ENCODE results near the gene RFPL2.
A peak's percentile ranks its signal among the peaks of the same experiment; 100 is the strongest.

RFPL2 gene

DNA sequence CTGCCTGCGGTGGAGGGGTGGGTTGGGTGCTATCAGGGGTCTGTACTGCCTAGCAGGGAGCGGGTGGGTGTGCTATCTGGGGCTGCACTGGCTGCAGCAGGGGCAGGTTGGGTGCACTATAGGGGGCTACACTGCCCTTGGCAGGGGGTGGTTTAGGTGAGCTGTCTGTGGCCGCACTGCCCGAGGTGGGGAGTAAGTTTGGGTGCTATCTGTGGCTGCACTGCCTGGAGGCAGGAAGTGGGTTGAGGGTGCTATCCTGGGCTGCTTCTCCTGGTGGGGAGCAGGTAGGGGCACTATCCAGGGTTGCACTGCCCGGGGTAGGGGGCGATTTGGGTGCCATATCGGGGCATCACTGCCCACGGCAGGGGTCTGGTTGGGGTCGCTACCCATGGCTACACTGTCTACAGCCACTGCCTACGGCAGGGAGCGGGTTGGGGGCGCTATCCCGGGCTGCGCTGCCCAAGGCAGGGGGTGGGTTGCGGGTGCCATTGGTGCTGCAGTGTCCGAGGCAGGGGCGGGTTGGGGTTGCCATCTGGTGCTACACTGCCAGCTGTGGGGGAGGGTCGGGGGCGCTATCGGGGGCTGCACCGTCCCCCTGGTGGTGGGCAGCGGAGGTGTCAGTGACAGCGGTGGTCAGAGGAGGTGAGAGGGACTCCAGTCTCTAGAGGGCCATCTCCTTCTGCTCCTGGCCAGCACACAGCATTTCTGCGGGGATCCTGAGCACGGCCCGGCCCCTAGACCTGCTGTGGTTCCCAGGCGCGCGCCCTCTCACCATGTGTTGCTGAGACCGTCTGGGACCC lies 1.3 kb upstream of the RFPL2 start:
- peak overlapping the region; percentile 88 for H3K27ac ChIP-seq
- TF ChIP-seq, protein P1, sequence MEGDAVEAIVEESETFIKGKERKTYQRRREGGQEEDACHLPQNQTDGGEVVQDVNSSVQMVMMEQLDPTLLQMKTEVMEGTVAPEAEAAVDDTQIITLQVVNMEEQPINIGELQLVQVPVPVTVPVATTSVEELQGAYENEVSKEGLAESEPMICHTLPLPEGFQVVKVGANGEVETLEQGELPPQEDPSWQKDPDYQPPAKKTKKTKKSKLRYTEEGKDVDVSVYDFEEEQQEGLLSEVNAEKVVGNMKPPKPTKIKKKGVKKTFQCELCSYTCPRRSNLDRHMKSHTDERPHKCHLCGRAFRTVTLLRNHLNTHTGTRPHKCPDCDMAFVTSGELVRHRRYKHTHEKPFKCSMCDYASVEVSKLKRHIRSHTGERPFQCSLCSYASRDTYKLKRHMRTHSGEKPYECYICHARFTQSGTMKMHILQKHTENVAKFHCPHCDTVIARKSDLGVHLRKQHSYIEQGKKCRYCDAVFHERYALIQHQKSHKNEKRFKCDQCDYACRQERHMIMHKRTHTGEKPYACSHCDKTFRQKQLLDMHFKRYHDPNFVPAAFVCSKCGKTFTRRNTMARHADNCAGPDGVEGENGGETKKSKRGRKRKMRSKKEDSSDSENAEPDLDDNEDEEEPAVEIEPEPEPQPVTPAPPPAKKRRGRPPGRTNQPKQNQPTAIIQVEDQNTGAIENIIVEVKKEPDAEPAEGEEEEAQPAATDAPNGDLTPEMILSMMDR (conservative IDR thresholded peaks at IDR 0.05) = no peak

DNA sequence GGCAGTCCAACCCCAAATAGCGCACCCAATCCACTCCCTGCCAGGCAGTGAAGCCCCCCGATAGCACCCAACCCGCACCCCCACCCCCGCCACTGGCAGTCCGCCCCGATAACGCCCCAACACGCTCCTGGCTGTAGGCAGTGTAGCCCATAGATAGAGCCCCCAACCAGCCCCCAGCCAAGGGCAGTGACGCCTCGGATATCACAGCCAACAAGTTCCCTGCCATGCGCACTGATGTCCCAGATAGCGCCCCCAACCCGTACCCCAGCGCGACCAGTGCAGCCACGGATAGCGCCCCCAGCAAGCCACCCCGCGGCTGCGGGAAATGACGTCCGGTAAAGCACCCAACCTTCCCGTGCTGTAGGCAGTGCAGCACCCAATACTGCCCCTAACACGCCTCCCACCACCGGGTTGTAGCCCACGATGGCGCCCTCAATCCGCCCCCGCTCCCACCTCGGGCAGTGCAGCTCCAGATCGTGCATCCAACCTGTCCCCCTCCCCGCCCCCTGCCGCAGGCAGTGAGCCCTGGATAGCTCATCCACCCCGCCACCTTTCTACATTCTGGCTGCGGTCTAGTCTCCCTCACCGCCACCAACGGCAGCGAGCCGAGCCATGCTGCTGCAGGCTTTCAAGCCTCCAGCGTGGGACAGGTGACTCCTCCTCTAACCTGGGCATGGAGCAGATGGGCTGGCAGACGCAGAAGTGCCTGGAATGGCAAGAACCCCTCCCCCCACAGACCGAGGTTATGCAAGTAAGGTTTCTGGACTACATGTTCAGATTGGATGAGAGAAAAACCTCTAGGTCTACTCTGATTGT lies 625 bp downstream of the RFPL2 start:
- TF ChIP-seq, protein P1 (conservative IDR thresholded peaks at IDR 0.05) = peak; percentile 13; the same call in 1 of the 2 replicates
- H3K27ac ChIP-seq = peak overlapping the region; percentile 88

DNA sequence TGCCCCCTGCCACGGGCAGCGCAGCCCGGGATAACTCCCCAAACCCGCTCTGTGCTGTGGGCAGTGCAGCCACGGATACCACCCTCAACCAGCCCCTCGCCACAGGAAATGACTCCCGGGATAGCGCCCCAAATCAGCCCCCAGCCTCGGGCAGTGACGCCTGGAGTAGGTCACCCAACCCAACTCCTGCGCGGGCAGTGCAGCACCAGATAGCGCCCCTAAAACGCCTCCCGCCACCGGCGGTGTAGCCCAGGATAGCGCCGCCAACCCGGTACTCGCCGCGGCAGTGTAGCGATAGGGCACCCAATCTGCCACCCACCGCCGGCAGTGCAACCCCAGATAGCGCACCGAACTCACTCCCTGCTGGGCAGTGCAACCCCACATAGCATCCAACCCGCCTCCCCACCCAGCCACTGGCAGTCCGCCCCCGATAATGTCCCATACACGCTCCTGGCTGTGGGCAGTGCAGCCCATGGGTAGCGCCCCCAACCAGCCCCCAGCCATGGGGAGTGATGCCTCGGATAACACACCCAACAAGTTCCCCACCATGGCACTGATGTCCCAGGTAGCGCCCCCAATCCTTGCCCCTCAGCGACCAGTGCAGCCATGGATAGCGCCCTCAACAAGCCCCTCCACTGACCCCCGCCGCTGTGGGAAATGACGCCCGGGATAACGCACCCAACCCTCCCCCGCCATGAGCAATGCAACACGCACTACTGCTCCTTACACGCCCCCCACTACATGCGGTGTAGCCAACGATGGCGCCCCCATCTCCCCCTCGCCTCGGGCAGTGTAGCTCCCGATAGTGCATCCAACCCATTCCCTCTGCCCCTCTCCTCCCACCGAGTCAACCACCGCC lies 1.5 kb downstream of the RFPL2 start:
- TF ChIP-seq, protein P1 (conservative IDR thresholded peaks at IDR 0.05) = no peak
- H3K27ac ChIP-seq = peak overlapping the region; percentile 88

DNA sequence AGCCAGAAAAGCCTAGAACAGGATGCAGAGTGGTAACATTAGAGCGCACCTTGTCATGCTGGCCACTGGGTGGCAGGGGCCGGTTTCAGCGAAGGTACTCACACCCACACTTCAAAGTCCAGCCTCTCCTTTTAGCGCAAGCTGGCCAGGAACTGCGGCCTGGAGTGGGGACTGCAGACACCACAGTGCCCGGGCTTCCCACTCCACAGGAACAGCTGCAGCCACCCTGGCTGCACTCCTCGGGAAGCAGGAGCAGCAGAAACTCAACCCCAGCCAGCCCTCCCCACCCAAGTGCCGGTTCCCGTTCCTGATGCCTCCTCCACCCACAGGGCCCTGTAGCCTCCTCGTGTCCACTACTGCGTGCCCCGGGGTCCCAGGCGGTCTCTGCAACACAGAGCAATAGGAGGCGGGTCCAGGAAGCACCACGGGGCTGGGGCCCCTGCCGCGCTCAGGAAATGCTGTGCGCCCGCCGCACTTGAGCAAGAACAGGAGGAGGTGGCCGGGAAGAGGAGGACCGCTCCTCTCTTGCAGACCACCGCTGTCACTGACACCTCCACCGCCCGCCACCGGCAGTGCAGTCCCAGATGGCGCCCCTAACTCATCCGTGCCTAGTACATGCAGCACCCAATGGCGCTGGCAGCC lies 2.2 kb downstream of the RFPL2 start:
- TF ChIP-seq, protein P1 (conservative IDR thresholded peaks at IDR 0.05) = peak; percentile 83
- H3K27ac ChIP-seq = peak overlapping the region; percentile 88

DNA sequence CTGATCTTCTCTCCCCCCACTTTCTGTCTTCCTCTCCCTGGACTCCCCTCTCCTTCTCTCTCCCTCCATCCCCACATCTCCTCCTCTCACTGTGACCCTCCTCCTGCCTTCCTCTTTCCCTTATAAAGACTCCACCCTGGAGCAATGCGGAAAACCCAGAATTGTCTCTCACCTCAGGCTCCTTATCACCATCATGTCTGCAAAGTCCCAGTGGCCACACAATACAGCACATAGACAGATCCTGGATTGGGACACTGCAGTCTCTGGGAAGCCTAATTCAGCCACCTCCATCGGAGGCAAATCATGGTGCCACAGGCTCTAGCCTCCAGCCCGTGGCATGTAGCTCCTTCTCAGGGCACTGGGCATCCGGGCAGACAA lies 2.7 kb downstream of the RFPL2 start:
- peak overlapping the region; percentile 88 for H3K27ac ChIP-seq
- TF ChIP-seq, protein P1 (conservative IDR thresholded peaks at IDR 0.05) = no peak

DNA sequence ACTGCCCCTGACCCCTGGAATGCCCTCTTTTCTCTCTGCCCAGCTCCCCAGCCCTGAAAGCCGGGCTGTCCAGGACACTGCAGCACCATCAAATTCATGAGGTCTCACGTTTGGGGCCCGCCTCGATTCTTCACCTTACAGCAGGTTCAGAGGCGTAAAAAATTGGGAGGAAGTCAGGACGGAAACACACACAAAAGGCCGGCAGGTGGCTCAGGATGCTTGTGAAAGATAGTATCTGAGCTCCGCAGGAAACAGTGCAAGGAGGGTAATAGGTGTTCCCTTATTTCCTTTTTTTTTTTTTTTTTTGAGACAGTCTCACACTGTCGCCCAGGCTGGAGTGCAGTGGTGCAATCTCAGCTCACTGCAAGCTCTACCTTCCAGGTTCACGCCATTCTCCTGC lies 4.1 kb downstream of the RFPL2 start:
- TF ChIP-seq, protein P1 (conservative IDR thresholded peaks at IDR 0.05) = no peak
- H3K27ac ChIP-seq = peak overlapping the region; percentile 88; the same call in 1 of the 2 replicates

Measured in VCaP (cell line).